ENCODE results near the gene CEPT1.

CEPT1 gene

DNA sequence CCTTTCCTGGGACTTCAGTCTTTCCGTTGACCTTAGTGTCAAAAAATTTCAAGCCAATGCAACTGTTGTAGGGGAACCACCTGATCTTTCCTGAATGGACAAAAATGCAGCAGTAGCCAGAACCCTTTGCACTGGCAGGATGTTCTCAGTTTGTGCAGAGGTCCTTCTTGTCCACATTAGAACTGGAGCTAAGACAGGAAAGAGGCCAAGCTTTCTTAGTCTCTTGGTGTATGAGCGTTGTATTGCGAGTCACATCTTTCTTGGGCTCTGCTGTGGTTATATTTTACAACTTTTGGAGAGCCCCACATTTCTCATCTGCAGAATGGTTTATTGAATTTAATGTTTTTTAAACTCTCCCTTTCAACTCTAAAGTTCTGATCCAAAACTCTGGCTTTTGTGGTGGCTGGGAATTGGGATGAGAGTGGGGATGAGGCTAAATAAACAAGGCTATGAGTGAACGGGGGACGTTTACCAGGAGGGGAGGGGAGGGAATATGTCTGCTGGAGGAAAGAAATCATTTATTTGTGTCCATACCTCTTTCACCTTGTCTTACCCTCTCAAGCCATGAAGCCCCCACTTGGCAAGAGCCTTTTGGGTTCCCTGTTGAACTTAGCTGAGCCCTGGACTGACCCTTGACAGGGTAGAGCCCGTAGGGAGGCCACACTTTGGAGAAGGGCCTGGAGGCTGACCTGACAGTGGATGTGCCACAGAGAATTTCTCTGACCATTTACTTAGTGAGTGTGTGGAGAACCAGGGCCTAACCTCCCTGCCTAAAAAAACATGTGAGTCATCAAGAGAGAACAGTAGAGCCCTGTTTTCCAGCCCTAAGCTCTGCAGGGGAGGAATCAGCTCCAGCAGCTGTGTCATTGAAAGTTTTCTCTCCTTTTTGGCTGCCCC is 88.1 kb downstream of the CEPT1 start:
- no peak for DNase-seq (ENCODE audit: low read depth)

DNA sequence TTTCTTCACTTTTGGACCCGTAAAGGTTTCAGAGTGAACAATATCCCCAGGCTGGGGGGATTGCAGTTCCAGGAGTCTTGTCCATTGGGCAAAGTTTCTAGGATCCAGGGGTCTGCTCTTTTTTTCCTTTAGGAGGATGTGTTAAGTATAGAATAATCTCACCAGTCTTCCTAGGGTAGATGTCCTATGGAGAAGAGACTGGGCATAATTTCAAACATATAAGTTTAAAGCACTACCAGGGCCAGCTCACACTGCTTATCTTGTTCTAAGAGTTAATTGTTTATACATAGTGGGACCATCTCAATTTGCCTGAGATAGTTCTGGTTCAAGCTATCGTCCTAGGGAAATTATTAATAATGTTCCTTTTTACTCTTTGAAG is 88.7 kb downstream of the CEPT1 start:
- no peak for DNase-seq (ENCODE audit: low read depth)

DNA sequence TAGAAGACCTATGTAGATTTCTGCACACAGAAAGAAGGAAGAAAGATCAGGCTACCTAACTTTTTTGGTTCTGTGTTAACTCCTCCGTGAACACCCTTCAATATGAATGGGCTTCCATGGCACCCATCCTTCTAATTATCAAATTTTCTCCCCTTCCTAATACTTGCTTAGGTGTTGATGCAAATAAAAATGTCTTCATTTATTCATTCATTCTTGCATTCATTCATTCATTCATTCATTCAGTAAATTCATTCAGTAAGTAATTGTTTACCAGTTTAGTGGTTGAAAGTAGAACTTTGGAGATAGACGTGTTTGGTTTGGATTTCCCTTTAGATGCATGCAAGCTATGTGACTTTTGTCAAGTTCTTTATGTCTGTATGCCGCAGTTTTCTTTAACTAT is 92.1 kb downstream of the CEPT1 start:
- DNase-seq (ENCODE audit: low read depth): no peak

DNA sequence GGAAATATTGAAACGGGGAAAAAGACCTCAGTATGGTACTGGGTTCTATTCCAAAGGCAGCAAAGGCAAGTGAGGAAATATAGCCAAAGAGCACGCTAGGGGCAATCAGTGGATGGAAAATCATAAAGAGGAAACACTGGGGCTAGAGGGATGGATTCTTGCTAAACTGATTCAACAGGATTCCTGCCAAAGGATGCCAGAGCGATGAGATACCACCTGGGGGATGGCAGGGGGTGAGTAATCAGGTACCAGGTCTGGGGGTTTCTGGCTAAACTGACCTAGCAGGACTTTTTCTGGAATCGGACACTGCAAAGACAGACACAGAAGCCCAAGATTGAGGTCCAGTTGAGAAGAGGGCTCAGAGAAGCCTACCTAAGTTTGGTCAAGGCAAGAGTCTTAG is 94.2 kb downstream of the CEPT1 start:
- DNase-seq (ENCODE audit: low read depth): no peak

All from activated gamma-delta T cell treated with anti-CD3 and anti-CD28 coated beads, Interleukin-2, amount 50 U/mL, for 16 hours (primary cell).